HEK293 (cell line): ENCODE measurements around the gene KRT17.

Source experiments
- ZBTB11 ChIP-seq: fragments of 450-650 bp; formaldehyde crosslinking; conservative IDR thresholded peaks from 2 replicates; pipeline ENCODE4 v1.5.1; 2016; ENCODE audit warnings: low read depth, missing biosample characterization, missing genetic modification characterization
- ZNF692 ChIP-seq: fragments of 450-650 bp; formaldehyde crosslinking; IDR thresholded peaks from 2 replicates; pipeline ENCODE4 v1.5.1; 2016; ENCODE audit warnings: missing biosample characterization, missing genetic modification characterization
- ZNF837 ChIP-seq: fragments of 450-650 bp; formaldehyde crosslinking; IDR thresholded peaks from 2 replicates; pipeline ENCODE4 v1.5.1; 2016; ENCODE audit warnings: missing biosample characterization, missing genetic modification characterization
- TF ChIP-seq, protein P1 (sequence below): fragments of 450-650 bp; formaldehyde crosslinking; IDR thresholded peaks from 2 replicates; pipeline ENCODE4 v1.5.1; 2016; ENCODE audit warnings: missing biosample characterization, missing genetic modification characterization
- TF ChIP-seq, protein P2 (sequence below): IDR thresholded peaks from 2 replicates; pipeline ENCODE4 v1.6.1; 2011; ENCODE audit warnings: mild to moderate bottlenecking, low read depth, low read length, borderline replicate concordance

DNA sequence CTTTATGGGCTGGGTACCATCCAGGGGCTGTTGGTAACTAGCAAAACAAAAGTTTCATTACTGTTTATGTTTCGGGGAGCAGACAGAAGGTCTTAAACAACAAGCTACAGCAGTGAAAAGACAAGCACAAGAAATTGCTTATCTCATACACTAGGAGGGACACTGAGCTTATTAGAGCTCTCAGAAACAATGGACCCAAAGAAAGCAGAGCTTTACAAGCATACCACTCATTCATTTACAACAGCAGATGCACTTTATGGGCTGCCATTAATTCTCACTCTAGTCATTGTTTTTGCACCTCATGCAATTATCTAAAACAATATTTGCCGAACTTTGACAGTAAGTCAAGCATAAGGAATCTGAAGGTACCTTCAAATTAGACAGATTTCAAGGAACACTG is 21.9 kb downstream of the KRT17 start:
- TF ChIP-seq, protein P1, sequence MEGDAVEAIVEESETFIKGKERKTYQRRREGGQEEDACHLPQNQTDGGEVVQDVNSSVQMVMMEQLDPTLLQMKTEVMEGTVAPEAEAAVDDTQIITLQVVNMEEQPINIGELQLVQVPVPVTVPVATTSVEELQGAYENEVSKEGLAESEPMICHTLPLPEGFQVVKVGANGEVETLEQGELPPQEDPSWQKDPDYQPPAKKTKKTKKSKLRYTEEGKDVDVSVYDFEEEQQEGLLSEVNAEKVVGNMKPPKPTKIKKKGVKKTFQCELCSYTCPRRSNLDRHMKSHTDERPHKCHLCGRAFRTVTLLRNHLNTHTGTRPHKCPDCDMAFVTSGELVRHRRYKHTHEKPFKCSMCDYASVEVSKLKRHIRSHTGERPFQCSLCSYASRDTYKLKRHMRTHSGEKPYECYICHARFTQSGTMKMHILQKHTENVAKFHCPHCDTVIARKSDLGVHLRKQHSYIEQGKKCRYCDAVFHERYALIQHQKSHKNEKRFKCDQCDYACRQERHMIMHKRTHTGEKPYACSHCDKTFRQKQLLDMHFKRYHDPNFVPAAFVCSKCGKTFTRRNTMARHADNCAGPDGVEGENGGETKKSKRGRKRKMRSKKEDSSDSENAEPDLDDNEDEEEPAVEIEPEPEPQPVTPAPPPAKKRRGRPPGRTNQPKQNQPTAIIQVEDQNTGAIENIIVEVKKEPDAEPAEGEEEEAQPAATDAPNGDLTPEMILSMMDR (tag by site-specific recombination) = no peak
- TF ChIP-seq ZNF837 = no peak
- TF ChIP-seq, protein P2, sequence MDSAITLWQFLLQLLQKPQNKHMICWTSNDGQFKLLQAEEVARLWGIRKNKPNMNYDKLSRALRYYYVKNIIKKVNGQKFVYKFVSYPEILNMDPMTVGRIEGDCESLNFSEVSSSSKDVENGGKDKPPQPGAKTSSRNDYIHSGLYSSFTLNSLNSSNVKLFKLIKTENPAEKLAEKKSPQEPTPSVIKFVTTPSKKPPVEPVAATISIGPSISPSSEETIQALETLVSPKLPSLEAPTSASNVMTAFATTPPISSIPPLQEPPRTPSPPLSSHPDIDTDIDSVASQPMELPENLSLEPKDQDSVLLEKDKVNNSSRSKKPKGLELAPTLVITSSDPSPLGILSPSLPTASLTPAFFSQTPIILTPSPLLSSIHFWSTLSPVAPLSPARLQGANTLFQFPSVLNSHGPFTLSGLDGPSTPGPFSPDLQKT = no peak
- TF ChIP-seq ZBTB11 (tag by site-specific recombination) = no peak
- TF ChIP-seq ZNF692 (tag by site-specific recombination) = no peak
